Middle frontal gyrus (tissue), 1 donor: ENCODE data around the gene RAD54L.
"Not testable (repeated sequence)": the region's sequence is repeated elsewhere in the genome, so short reads cannot be mapped to it uniquely, and the experiment has no call there.

ENCODE experiments used
- DNase-seq: peaks from one replicate; pipeline ENCODE4 v3.0.0-alpha.2; 2015; ENCODE audit warnings: low spot score; ENCODE audit errors: extremely low spot score

RAD54L gene

GRCh38 chr1:46319301-46319700 is 71.7 kb downstream of the RAD54L start:
- DNase-seq = not testable (repeated sequence)

DNA sequence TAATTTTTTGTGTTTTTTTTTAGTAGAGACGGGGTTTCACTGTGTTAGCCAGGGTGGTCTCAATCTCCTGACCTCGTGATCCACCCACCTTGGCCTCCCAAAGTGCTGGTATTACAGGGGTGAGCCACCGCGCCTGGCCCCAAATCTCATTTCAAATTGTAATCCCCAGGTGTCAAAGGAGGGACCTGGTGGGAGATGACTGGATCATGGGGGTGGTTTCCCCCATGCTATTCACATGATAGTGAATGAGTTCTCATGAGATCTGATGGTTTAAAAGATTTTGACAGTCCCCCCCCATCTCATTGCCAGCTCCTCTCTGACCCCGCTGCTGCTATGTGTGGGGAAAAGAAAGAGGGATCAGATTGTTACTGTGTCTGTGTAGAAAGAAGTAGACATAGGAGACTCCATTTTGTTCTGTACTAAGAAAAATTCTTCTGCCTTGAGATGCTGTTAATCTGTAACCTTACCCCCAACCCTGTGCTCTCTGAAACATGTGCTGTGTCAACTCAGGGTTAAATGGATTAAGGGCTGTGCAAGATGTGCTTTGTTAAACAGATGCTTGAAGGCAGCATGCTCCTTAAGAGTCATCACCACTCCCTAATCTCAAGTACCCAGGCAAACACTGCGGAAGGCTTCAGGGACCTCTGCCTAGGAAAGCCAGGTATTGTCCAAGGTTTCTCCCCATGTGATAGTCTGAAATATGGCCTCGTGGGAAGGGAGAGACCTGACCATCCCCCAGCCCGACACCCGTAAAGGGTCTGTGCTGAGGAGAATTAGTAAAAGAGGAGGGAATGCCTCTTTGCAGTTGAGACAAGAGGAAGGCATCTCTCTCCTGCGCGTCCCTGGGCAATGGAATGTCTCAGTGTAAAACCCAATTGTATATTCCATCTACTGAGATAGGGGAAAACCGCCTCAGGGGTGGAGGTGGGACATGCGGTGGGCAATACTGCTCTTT is 72.7 kb downstream of the RAD54L start:
- DNase-seq = not testable (repeated sequence)

GRCh38 chr1:46322191-46322590 is 74.6 kb downstream of the RAD54L start:
- not testable (repeated sequence) for DNase-seq

- not testable (repeated sequence) for DNase-seq
These were observed 77.9 kb downstream of the RAD54L start for GRCh38 chr1:46325285-46326076.
